Islet precursor cell (in vitro differentiated cells): ENCODE data around the gene ARFGAP1.
"Not testable (repeated sequence)": the region's sequence is repeated elsewhere in the genome, so short reads cannot be mapped to it uniquely, and the experiment has no call there.

Experiments
- DNase-seq: peaks from one replicate; pipeline ENCODE4 v3.0.0-alpha.2; 2018

Gene ARFGAP1

GRCh38 chr20:63241272-63241671, 31.3 kb upstream of the ARFGAP1 start:
- no peak for DNase-seq

- DNase-seq: no peak
These were observed 29.9 kb upstream of the ARFGAP1 start for GRCh38 chr20:63242736-63243135.

GRCh38 chr20:63243604-63244247, 28.9 kb upstream of the ARFGAP1 start:
- DNase-seq: no peak

GRCh38 chr20:63244468-63244867, 28.1 kb upstream of the ARFGAP1 start:
- no peak for DNase-seq

- DNase-seq: no peak
These were observed 25.9 kb upstream of the ARFGAP1 start for GRCh38 chr20:63246490-63247288.

GRCh38 chr20:63247671-63248228, 24.9 kb upstream of the ARFGAP1 start:
- DNase-seq: no peak

- no peak for DNase-seq
These were observed 23.6 kb upstream of the ARFGAP1 start for GRCh38 chr20:63248835-63249591.

GRCh38 chr20:63249891-63250290, 22.7 kb upstream of the ARFGAP1 start:
- no peak for DNase-seq

- not testable (repeated sequence) for DNase-seq
These were observed 21.3 kb upstream of the ARFGAP1 start for GRCh38 chr20:63251350-63251749.

GRCh38 chr20:63252284-63252711, 20.3 kb upstream of the ARFGAP1 start:
- DNase-seq: no peak

GRCh38 chr20:63253065-63253437, 19.6 kb upstream of the ARFGAP1 start:
- DNase-seq: no peak

- DNase-seq: peak; percentile 87
These were observed 19.0 kb upstream of the ARFGAP1 start for GRCh38 chr20:63253438-63254231.

GRCh38 chr20:63254232-63254605, 18.4 kb upstream of the ARFGAP1 start, which contains the start of gene NKAIN4:
NKAIN4 (minus strand) TSS chr20:63254463; CDS start chr20:63254450, 13 bp downstream.
- no peak for DNase-seq

- peak; percentile 81 for DNase-seq
These were observed 17.8 kb upstream of the ARFGAP1 start for GRCh38 chr20:63254606-63255384.

GRCh38 chr20:63255931-63256704, 16.5 kb upstream of the ARFGAP1 start:
- DNase-seq: no peak

- no peak for DNase-seq
These were observed 15.7 kb upstream of the ARFGAP1 start for GRCh38 chr20:63256954-63257353.

- no peak for DNase-seq
These were observed 15.0 kb upstream of the ARFGAP1 start for GRCh38 chr20:63257629-63258028.

- DNase-seq: no peak
These were observed 13.8 kb upstream of the ARFGAP1 start for GRCh38 chr20:63258781-63259180.

GRCh38 chr20:63259734-63260460, 12.7 kb upstream of the ARFGAP1 start:
- no peak for DNase-seq

GRCh38 chr20:63260521-63260920, 12.1 kb upstream of the ARFGAP1 start:
- no peak for DNase-seq
